IMR-90 (cell line): Measurements from ENCODE around the gene COA1. TPM values are rescaled to one million over a fixed set of nuclear protein-coding genes. Genes with fewer than 3 reads are reported as not detected.

Experiments used
- ATAC-seq: fragments of 200-7000 bp; cut with Tn5 transposase; 2 replicates; pipeline ENCODE4 v1.9.1; 2020; ENCODE audit warnings: low read depth, mild to moderate bottlenecking, moderate library complexity
- BruUV-seq: library from RNA; stranded (reverse); fragments of 400-500 nt; replicated peaks from 2 replicates; lab custom pipeline; 2021; lab: Mats Ljungman, UMichigan
- CTCF ChIA-PET: fragments of 300-600 bp; formaldehyde crosslinking; extraction: SDS; loops from one replicate; lab custom pipeline; 2021; ENCODE audit warnings: antibody characterized with exemption; lab: Yijun Ruan, JAX
- POLR2A ChIA-PET: fragments of 300-600 bp; sonication (Branson Sonifier 250); formaldehyde crosslinking; loops from one replicate; lab custom pipeline; 2022; ENCODE audit warnings: antibody characterized with exemption; ENCODE audit not compliant: unreplicated experiment; lab: Charles Lee
- DNase-seq: peaks from one replicate; pipeline ENCODE4 v3.0.0; 2013
- H2AFZ ChIP-seq: replicated peaks from 2 replicates; pipeline ENCODE3; 2013; ENCODE audit warnings: low read length, mild to moderate bottlenecking; ENCODE audit not compliant: poor library complexity
- H2AK5ac ChIP-seq: 2 replicates; pipeline ENCODE4 v1.6.1; 2013; ENCODE audit warnings: low read depth, low read length, inconsistent platforms
- H2AK9ac ChIP-seq: replicated peaks from 2 replicates; pipeline ENCODE3; 2013; ENCODE audit warnings: mild to moderate bottlenecking, low read depth, low read length, moderate library complexity; ENCODE audit not compliant: poor library complexity
- H2BK120ac ChIP-seq: 2 replicates; pipeline ENCODE4 v1.6.1; 2013; ENCODE audit warnings: low read depth, low read length, inconsistent platforms
- H2BK15ac ChIP-seq: 3 replicates; pipeline ENCODE4 v1.6.1; 2013; ENCODE audit warnings: low read depth, low read length, inconsistent platforms
- H2BK20ac ChIP-seq: 2 replicates; pipeline ENCODE4 v1.6.1; 2013; ENCODE audit warnings: low read depth, mild to moderate bottlenecking, inconsistent platforms, low read length, moderate library complexity
- H2BK5ac ChIP-seq: 2 replicates; pipeline ENCODE4 v1.6.1; 2013; ENCODE audit warnings: mild to moderate bottlenecking, low read depth, low read length, inconsistent platforms; ENCODE audit not compliant: poor library complexity, severe bottlenecking
- H3K14ac ChIP-seq: replicated peaks from 2 replicates; pipeline ENCODE4 v1.6.1; 2013; ENCODE audit warnings: low read depth, low read length, inconsistent platforms
- H3K18ac ChIP-seq: 2 replicates; pipeline ENCODE4 v1.6.1; 2013; ENCODE audit warnings: low read depth, low read length, control low read depth
- H3K23ac ChIP-seq: 2 replicates; pipeline ENCODE4 v1.6.1; 2013; ENCODE audit warnings: low read depth, low read length, inconsistent platforms
- H3K27ac ChIP-seq: 2 replicates; pipeline ENCODE4 v1.5.1; 2013; ENCODE audit warnings: mild to moderate bottlenecking, control low read depth, low read length; ENCODE audit not compliant: insufficient read depth
- H3K27me3 ChIP-seq: 2 replicates; pipeline ENCODE4 v1.6.1; 2013; ENCODE audit warnings: low read length; ENCODE audit not compliant: control insufficient read depth, insufficient read depth
- H3K36me3 ChIP-seq: 2 replicates; pipeline ENCODE4 v1.6.1; 2013; ENCODE audit warnings: low read length, mixed read lengths; ENCODE audit not compliant: control insufficient read depth, insufficient read depth
- H3K4ac ChIP-seq: 2 replicates; pipeline ENCODE4 v1.6.1; 2013; ENCODE audit warnings: low read depth, low read length, inconsistent platforms
- H3K4me1 ChIP-seq: 2 replicates; pipeline ENCODE4 v1.6.1; 2013; ENCODE audit warnings: low read length, mixed read lengths; ENCODE audit not compliant: control insufficient read depth, insufficient read depth
- H3K4me2 ChIP-seq: 2 replicates; pipeline ENCODE4 v1.6.1; 2013; ENCODE audit warnings: low read depth, mild to moderate bottlenecking, control low read depth, low read length, moderate library complexity
- H3K4me3 ChIP-seq: 2 replicates; pipeline ENCODE4 v1.5.1; 2013; ENCODE audit warnings: low read depth, mild to moderate bottlenecking, control low read depth, low read length, moderate library complexity; ENCODE audit not compliant: insufficient read depth
- H3K56ac ChIP-seq: 2 replicates; pipeline ENCODE4 v1.6.1; 2013; ENCODE audit warnings: low read length, inconsistent platforms; ENCODE audit not compliant: insufficient read depth; ENCODE audit errors: extremely low read depth
- H3K79me1 ChIP-seq, 2 experiments: 2 replicates each; pipeline ENCODE4 v1.6.1; 2013; ENCODE audit warnings: low read length in 2 of 2, inconsistent platforms in 1 of 2, low read depth in 1 of 2
- H3K9ac ChIP-seq: 2 replicates; pipeline ENCODE4 v1.6.1; 2013; ENCODE audit warnings: low read depth, low read length, control low read depth
- H3K9me1 ChIP-seq: 2 replicates; pipeline ENCODE4 v1.6.1; 2013; ENCODE audit warnings: low read length, inconsistent platforms; ENCODE audit not compliant: insufficient read depth
- H3K9me3 ChIP-seq: 2 replicates; pipeline ENCODE4 v1.6.1; 2013; ENCODE audit warnings: low read length; ENCODE audit not compliant: control insufficient read depth, insufficient read depth
- H4K20me1 ChIP-seq: 2 replicates; pipeline ENCODE4 v1.6.1; 2013; ENCODE audit warnings: low read length, inconsistent platforms; ENCODE audit not compliant: insufficient read depth
- H4K5ac ChIP-seq: 2 replicates; pipeline ENCODE4 v1.6.1; 2013; ENCODE audit warnings: mild to moderate bottlenecking, low read depth, low read length, control low read depth
- H4K8ac ChIP-seq, 2 experiments: 2 replicates each; pipeline ENCODE4 v1.6.1; 2013; ENCODE audit warnings: low read depth in 2 of 2, low read length in 2 of 2, control low read depth in 1 of 2, inconsistent platforms in 1 of 2
- H4K91ac ChIP-seq: 2 replicates; pipeline ENCODE4 v1.6.1; 2013; ENCODE audit warnings: low read depth, low read length, inconsistent platforms; ENCODE audit not compliant: insufficient read depth
- RCOR1 ChIP-seq: IDR thresholded peaks from 2 replicates; pipeline ENCODE4 v1.6.1; 2012; ENCODE audit warnings: mild to moderate bottlenecking, low read length, improper control_type of control experiment; ENCODE audit not compliant: insufficient replicate concordance
- WGBS, 2 experiments: methylation state at CpG; one replicate each; pipeline versions ENCODE4 v1.1.5 to v1.1.7; 2013; ENCODE audit warnings: missing lambda C conversion rate in 2 of 2; ENCODE audit not compliant: insufficient read length in 1 of 2; ENCODE audit errors: extremely low coverage in 2 of 2; 5-methylcytosine and 5-hydroxymethylcytosine counted together
- dilution Hi-C: fragments of 300-500 bp; cut with HindIII; formaldehyde crosslinking; loops from one replicate; pipeline ENCODE4 v1.14.3; 2018; ENCODE audit warnings: low sequenced_read_pairs; ENCODE audit not compliant: unreplicated experiment
- in situ Hi-C: fragments of 300-500 bp; cut with MboI; formaldehyde crosslinking; loops from 3 replicates; pipeline ENCODE4 v1.14.3; 2019; ENCODE audit warnings: low sequenced_read_pairs, inconsistent platforms, mixed read lengths
- intact Hi-C: fragments of 100-400 bp; cut with micrococcal nuclease; formaldehyde crosslinking; loops from 2 replicates; pipeline ENCODE4 v1.10.0; 2022
- polyA plus RNA-seq, 3 experiments: library from polyadenylated mRNA; depleted of rRNA; stranded (reverse); fragments of >200 nt; gene quantifications; 2 replicates each; pipeline ENCODE4 v1.2.3, GENCODE V29; 2012; ENCODE audit warnings: low replicate concordance in 1 of 3
- total RNA-seq: library from RNA; depleted of rRNA; stranded (reverse); fragments of >200 nt; gene quantifications from 2 replicates; pipeline ENCODE4 v1.2.3, GENCODE V29; 2012

COA1 gene
- total and polyA plus RNA-seq, 2 of the 4 experiments (the other 2 are of a cell fraction): 34.2 to 59.5 TPM

DNA sequence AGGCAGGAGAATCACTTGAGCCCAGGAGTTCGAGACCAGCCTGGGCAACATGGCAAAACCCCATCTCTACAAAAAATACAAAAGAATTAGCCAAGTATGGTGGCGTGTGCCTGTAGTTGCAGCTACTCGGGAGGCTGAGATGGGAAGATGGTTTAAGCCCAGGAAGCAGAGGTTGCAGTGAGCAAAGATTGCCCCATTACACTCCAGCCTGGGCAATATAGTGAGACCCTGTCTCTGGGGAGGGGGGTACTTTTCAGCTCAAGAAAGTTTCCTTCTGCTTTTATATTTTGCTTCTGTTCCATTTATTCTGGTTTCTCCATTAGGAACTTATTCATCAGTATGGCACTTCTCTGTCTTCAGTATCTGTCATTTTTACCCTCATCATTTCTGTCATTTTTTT lies 48.6 kb downstream of the COA1 start:
- H3K9ac ChIP-seq: no peak overlapping the region
- WGBS, 2 experiments: no CpG with 5 or more reads among the region's 3 CpGs
- H4K5ac ChIP-seq: no peak overlapping the region
- no peak overlapping the region for H2BK5ac ChIP-seq
- no TSS peak for BruUV-seq
- H3K4me3 ChIP-seq: no peak overlapping the region
- no peak overlapping the region for H4K91ac ChIP-seq
- no peak overlapping the region for H2BK15ac ChIP-seq
- no peaks in the 10 kb centered on the region for H3K27me3 ChIP-seq
- no peaks in the 10 kb centered on the region for H3K9me3 ChIP-seq
- H2AK9ac ChIP-seq: no peak overlapping the region
- no peak for TF ChIP-seq RCOR1
- H3K9me1 ChIP-seq: no peaks in the 10 kb centered on the region
- no peak overlapping the region for H3K14ac ChIP-seq
- H2AFZ ChIP-seq: no peak overlapping the region
- H3K18ac ChIP-seq: no peak overlapping the region
- no peak overlapping the region for H4K8ac ChIP-seq
- ATAC-seq (no peak), DNase-seq (no peak)
- no peak overlapping the region for H2BK20ac ChIP-seq
- POLR2A ChIA-PET: no interaction called here
- H3K27ac ChIP-seq: no peak overlapping the region
- in situ Hi-C loops (no loop called here), dilution Hi-C loops (no loop called here), intact Hi-C loops (no loop called here)
- CTCF ChIA-PET: no interaction called here
- H4K20me1 ChIP-seq: no peaks in the 10 kb centered on the region
- no peaks in the 10 kb centered on the region for H3K36me3 ChIP-seq
- H3K4me2 ChIP-seq: no peak overlapping the region
- peaks cover 18 to 39% of the 10 kb centered on the region in 2 experiments for H3K79me1 ChIP-seq
- H3K56ac ChIP-seq: no peak overlapping the region
- H2BK120ac ChIP-seq: no peak overlapping the region; the same call in 1 of the 2 replicates
- H2AK5ac ChIP-seq: peak overlapping the region; percentile 43; the same call in 1 of the 2 replicates
- H3K23ac ChIP-seq: no peak overlapping the region
- no peak overlapping the region for H3K4ac ChIP-seq
- no peaks in the 10 kb centered on the region for H3K4me1 ChIP-seq
